GM10266 (cell line): Measurements from ENCODE around the gene NDC1.

Source experiments
- DNase-seq: peaks from one replicate; pipeline ENCODE4 v3.0.0; 2012; ENCODE audit errors: extremely low spot score
- TF ChIP-seq, protein P1 (sequence below): IDR thresholded peaks from 2 replicates; pipeline ENCODE4 v1.5.1; 2012; ENCODE audit warnings: mild to moderate bottlenecking, low read depth; ENCODE audit not compliant: control insufficient read depth, insufficient read depth; ENCODE audit errors: missing control alignments

NDC1 gene

DNA sequence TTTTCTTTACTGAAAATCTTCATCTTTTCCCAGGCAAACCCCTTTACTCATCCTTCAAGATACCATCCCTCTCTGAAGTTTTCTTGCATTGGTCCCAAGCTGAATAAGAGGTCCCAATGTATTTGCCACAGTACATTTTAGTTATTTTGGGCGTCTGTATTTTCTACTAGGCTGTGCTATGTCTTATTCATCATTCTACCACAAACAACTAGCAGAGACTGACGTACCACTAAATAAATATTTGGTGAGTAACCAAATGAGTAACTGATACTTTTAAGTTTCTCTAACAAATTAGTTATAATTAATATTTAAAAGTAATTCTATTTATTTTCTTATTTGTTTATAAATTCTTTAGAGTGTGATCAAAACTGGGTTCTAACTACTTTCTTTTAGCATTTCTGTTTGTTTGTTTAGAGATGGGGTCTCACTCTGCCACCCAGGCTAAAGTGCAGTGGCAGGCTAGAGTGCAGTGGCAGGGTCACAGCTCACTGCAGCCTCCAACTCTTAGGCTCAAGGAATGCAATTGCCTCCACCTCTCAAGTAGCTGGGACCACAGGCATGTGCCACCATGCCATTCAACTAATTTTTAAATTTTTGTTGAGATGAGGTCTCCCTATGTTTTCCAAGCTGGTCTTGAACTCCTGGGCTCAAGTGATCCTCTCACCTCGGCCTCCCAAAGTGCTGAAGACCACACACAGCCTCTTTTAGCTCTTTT, 33.1 kb downstream of the NDC1 start:
- TF ChIP-seq, protein P1, sequence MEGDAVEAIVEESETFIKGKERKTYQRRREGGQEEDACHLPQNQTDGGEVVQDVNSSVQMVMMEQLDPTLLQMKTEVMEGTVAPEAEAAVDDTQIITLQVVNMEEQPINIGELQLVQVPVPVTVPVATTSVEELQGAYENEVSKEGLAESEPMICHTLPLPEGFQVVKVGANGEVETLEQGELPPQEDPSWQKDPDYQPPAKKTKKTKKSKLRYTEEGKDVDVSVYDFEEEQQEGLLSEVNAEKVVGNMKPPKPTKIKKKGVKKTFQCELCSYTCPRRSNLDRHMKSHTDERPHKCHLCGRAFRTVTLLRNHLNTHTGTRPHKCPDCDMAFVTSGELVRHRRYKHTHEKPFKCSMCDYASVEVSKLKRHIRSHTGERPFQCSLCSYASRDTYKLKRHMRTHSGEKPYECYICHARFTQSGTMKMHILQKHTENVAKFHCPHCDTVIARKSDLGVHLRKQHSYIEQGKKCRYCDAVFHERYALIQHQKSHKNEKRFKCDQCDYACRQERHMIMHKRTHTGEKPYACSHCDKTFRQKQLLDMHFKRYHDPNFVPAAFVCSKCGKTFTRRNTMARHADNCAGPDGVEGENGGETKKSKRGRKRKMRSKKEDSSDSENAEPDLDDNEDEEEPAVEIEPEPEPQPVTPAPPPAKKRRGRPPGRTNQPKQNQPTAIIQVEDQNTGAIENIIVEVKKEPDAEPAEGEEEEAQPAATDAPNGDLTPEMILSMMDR: no peak
- DNase-seq: no peak

DNA sequence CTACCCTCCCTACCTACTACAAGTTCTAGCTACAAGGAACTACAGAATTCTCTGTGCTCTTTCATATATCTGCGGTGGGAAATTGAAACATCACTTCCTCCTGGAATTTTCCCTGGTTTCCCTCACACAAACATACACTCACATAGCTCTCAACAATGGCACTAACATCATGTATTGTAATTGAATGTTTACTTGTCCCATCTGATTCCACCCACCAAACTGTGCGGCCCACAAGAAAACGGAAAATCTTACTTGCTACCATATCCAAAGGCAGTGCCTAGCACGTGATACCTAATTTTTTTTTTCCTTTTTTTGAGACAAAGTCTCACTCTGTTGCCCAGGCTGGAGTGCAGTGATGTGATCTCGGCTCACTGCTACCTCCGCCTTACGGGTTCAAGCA, 33.9 kb downstream of the NDC1 start:
- DNase-seq: no peak
- TF ChIP-seq, protein P1: no peak

DNA sequence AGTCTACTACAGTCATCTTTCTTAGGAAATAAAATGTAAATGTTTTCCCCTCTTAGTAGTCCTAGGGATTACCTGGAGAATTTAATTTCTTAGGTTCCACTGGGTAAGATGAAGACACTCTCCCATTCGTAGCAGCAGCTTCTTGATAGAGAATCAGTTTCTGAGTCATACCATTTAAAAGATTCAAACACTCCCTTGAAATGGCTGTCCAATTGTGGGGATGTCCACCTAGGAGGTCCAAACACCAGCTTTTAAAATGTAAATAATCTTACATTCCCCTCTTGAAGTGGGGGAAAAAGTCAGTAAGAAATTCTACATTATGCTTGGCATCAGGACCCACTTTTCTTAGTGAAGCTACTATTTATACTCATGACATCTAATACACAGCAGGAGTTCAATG, 37.5 kb downstream of the NDC1 start:
- TF ChIP-seq, protein P1: no peak
- no peak for DNase-seq

DNA sequence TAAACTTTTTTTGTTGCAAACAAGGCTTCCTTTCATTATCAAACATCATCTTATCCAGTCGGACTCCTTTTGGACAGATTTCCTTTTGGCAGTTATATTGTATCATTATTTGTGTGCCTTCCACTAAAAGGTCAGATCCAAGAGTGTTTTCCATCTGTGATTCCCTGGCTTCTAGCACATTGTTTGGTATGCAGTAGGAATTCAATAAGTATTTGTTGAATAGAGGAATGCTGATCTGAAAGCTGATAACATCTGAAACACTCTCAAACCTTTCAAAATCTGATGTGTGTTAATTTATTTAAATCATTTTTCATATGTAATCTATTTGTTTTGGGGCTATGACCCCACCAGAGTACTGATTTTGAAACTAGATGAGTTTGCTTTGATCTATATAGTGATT, 39.0 kb downstream of the NDC1 start:
- no peak for DNase-seq

DNA sequence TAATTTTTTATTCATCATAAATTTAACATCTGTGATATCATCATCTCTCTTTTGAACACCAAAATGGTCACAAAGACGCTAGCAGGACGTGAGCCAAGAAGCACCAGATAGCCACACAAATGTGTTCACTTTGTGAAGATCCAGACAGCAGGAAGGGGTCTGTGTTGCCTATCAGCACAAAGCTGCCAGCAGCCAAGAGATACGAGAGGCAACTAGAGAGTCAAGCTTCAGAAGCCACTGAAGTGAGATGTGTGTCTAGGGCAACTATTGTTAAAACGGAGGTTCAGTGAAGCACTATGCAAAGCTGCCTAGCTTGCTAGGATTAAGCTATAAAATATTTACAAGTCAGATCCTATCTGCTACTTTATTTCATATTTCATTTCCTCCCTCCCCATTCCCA, 45.3 kb downstream of the NDC1 start:
- TF ChIP-seq, protein P1: no peak
- DNase-seq: no peak

More for the DNA sequence above, 39.0 kb downstream of the NDC1 start:
- TF ChIP-seq, protein P1: no peak

DNA sequence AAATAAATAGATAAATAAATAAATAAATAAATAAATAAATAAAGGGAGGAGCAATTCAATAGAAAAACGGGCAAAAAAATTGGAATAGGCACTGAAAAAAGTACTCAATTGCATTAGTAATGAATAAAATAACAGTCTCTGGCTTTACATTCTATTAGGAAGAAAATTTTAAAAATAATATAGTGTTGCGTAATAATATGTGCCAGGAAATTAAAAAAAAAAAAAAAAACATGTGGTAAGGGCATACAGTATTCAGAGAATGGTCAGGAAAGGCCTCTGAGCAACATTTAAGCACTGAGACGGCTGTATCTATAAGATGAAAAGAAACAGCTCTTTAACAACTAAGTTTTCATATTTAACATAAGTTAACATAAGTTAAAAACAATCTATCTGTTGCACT, 50.4 kb downstream of the NDC1 start:
- TF ChIP-seq, protein P1: no peak

DNA sequence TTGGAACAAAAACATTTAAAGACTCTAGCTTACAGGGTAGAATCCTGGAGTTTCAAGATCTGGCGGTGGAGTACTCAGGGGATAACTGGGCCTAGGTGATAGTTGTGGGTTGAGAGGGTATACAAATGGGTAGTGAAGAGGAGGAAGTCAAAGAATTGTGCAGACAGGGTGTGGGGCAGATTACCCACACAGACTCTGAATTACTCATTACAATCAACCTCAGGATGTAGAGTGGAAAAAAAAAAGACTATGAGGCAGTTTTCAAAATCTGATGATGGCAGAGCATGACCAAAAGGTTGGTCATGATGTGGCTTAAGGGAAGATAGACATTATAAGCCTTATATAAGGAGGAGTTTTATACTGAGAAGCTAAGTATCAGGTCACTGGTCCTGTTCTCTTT, 55.0 kb downstream of the NDC1 start:
- TF ChIP-seq, protein P1: no peak
- no peak for DNase-seq

More for the DNA sequence above, 50.4 kb downstream of the NDC1 start:
- DNase-seq: no peak
